ENCODE measurements around the gene DNAH14.

The DNAH14 gene

DNA sequence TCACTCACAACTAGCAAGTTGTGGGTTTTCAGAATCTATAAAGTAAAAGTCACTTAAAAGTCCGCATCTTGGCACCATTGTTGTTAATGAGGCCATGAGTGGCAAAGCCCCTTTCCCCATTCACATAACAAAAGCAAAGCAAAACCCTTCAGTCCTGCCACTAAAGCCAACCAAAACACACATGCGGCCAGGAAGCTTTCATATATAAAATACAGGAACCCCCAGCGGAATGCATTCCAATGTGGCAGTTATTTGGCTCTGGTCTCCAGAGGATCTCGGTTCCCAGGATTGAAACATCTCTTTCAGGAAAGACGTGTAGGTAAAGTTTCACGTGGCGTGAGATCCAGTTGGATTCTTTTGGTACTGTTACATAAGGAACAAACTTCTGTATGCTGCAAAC is 500.8 kb downstream of the DNAH14 start:
- no peak for DNase-seq (ENCODE audit: low spot score)
- Histone ChIP-seq H3K18ac (ENCODE audit: low read length) (no peak overlapping the region), H2BK15ac (ENCODE audit: low read length) (no peak overlapping the region), H3K9ac (ENCODE audit: low read depth, low read length, poor library complexity) (no peak overlapping the region), H3K4me1 (ENCODE audit: control insufficient read depth in 2 of 2, insufficient read depth in 1 of 2, low read depth in 1 of 2, low read length in 2 of 2) (peaks cover 5 to 9% of the 10 kb centered on the region in 2 donors), H3K23ac (ENCODE audit: low read depth, low read length, poor library complexity) (no peak overlapping the region), H2AFZ (ENCODE audit: low read length) (no peak overlapping the region), H4K91ac (ENCODE audit: low read depth, low read length, poor library complexity) (no peak overlapping the region), H3K27ac (replicated peaks; ENCODE audit: low read length) (no peak overlapping the region), H3K9me3 (replicated peaks in 1 of 2; ENCODE audit: control insufficient read depth in 2 of 2, insufficient read depth in 1 of 2, low read depth in 1 of 2, low read length in 2 of 2) (peaks cover 4 to 5% of the 10 kb centered on the region in 2 donors), H2BK120ac (ENCODE audit: low read depth, low read length) (no peak overlapping the region), H3K36me3 (replicated peaks in 1 of 2; ENCODE audit: control insufficient read depth in 2 of 2, insufficient read depth in 2 of 2, low read length in 2 of 2) (no peaks in the 10 kb centered on the region), H3K4me3 (ENCODE audit: low read length in 2 of 2) (no peak overlapping the region), H3K4ac (ENCODE audit: low read length) (no peak overlapping the region), H2AK5ac (ENCODE audit: low read depth, low read length) (no peak overlapping the region), H2BK5ac (ENCODE audit: low read length) (no peak overlapping the region), H3K27me3 (ENCODE audit: control insufficient read depth in 3 of 3, insufficient read depth in 3 of 3, low read depth in 1 of 3, low read length in 3 of 3) (no peaks in the 10 kb centered on the region), H3K14ac (ENCODE audit: low read length) (no peak overlapping the region), H2BK12ac (ENCODE audit: low read length) (no peak overlapping the region), H3K79me1 (ENCODE audit: low read depth, low read length) (peaks cover 1% of the 10 kb centered on the region), H3K4me2 (ENCODE audit: insufficient read depth, low read length, poor library complexity, severe bottlenecking) (no peak overlapping the region), H4K8ac (ENCODE audit: low read depth, low read length) (no peak overlapping the region)
- no CpG with 5 or more reads among the region's 7 CpGs for whole genome bisulfite sequencing, 2 donors (ENCODE audit: extremely low coverage in 2 of 2, insufficient read length in 2 of 2, insufficient replicate concordance in 1 of 2)

- Histone ChIP-seq H2BK15ac (ENCODE audit: low read length) (no peak overlapping the region), H4K8ac (ENCODE audit: low read depth, low read length) (no peak overlapping the region), H4K91ac (ENCODE audit: low read depth, low read length, poor library complexity) (no peak overlapping the region), H3K27ac (replicated peaks; ENCODE audit: low read length) (no peak overlapping the region), H3K18ac (ENCODE audit: low read length) (peak overlapping the region; percentile 54), H3K14ac (ENCODE audit: low read length) (no peak overlapping the region), H3K36me3 (replicated peaks in 1 of 2; ENCODE audit: control insufficient read depth in 2 of 2, insufficient read depth in 2 of 2, low read length in 2 of 2) (no peaks in the 10 kb centered on the region), H2AFZ (ENCODE audit: low read length) (no peak overlapping the region), H2AK5ac (ENCODE audit: low read depth, low read length) (peak overlapping the region; percentile 68), H3K4me1 (ENCODE audit: control insufficient read depth in 2 of 2, insufficient read depth in 1 of 2, low read depth in 1 of 2, low read length in 2 of 2) (peaks cover 0 to under 1% of the 10 kb centered on the region in 2 donors), H2BK12ac (ENCODE audit: low read length) (peak overlapping the region; percentile 43), H3K4ac (ENCODE audit: low read length) (no peak overlapping the region), H2BK120ac (ENCODE audit: low read depth, low read length) (no peak overlapping the region), H3K79me1 (ENCODE audit: low read depth, low read length) (peaks cover 1% of the 10 kb centered on the region), H3K9me3 (replicated peaks in 1 of 2; ENCODE audit: control insufficient read depth in 2 of 2, insufficient read depth in 1 of 2, low read depth in 1 of 2, low read length in 2 of 2) (peaks cover 4 to 5% of the 10 kb centered on the region in 2 donors), H3K4me3 (ENCODE audit: low read length in 2 of 2) (no peak overlapping the region), H3K23ac (ENCODE audit: low read depth, low read length, poor library complexity) (peak overlapping the region; percentile 39), H2BK5ac (ENCODE audit: low read length) (no peak overlapping the region), H3K4me2 (ENCODE audit: insufficient read depth, low read length, poor library complexity, severe bottlenecking) (no peak overlapping the region), H3K27me3 (ENCODE audit: control insufficient read depth in 3 of 3, insufficient read depth in 3 of 3, low read depth in 1 of 3, low read length in 3 of 3) (no peaks in the 10 kb centered on the region), H3K9ac (ENCODE audit: low read depth, low read length, poor library complexity) (peak overlapping the region; percentile 66)
- no CpG with 5 or more reads among the region's 36 CpGs for WGBS, 2 donors (ENCODE audit: extremely low coverage in 2 of 2, insufficient read length in 2 of 2, insufficient replicate concordance in 1 of 2)
- no peak for DNase-seq (ENCODE audit: low spot score)
Measured at GRCh38 chr1:225431081-225431863, 501.8 kb downstream of the DNAH14 start.

- H3K23ac ChIP-seq (ENCODE audit: low read depth, low read length, poor library complexity): no peak overlapping the region
- H3K14ac ChIP-seq (ENCODE audit: low read length): no peak overlapping the region
- no peak overlapping the region for H2BK5ac ChIP-seq (ENCODE audit: low read length)
- H2BK120ac ChIP-seq (ENCODE audit: low read depth, low read length): no peak overlapping the region
- no peak overlapping the region for H2BK12ac ChIP-seq (ENCODE audit: low read length)
- no peak overlapping the region for H2AK5ac ChIP-seq (ENCODE audit: low read depth, low read length)
- H3K79me1 ChIP-seq (ENCODE audit: low read depth, low read length): peaks cover 1% of the 10 kb centered on the region
- H3K4ac ChIP-seq (ENCODE audit: low read length): no peak overlapping the region
- no peaks in the 10 kb centered on the region for H3K27me3 ChIP-seq (ENCODE audit: control insufficient read depth in 3 of 3, insufficient read depth in 3 of 3, low read depth in 1 of 3, low read length in 3 of 3)
- H4K91ac ChIP-seq (ENCODE audit: low read depth, low read length, poor library complexity): no peak overlapping the region
- H3K4me1 ChIP-seq (ENCODE audit: control insufficient read depth in 2 of 2, insufficient read depth in 1 of 2, low read depth in 1 of 2, low read length in 2 of 2): no peaks in the 10 kb centered on the region
- no peak overlapping the region for H3K4me2 ChIP-seq (ENCODE audit: insufficient read depth, low read length, poor library complexity, severe bottlenecking)
- H2AFZ ChIP-seq (ENCODE audit: low read length): no peak overlapping the region
- no peak for DNase-seq (ENCODE audit: low spot score)
- peaks cover 4 to 5% of the 10 kb centered on the region in 2 donors for H3K9me3 ChIP-seq (replicated peaks in 1 of 2; ENCODE audit: control insufficient read depth in 2 of 2, insufficient read depth in 1 of 2, low read depth in 1 of 2, low read length in 2 of 2)
- H3K36me3 ChIP-seq (replicated peaks in 1 of 2; ENCODE audit: control insufficient read depth in 2 of 2, insufficient read depth in 2 of 2, low read length in 2 of 2): no peaks in the 10 kb centered on the region
- H3K4me3 ChIP-seq (ENCODE audit: low read length in 2 of 2): no peak overlapping the region
- WGBS, 2 donors (ENCODE audit: extremely low coverage in 2 of 2, insufficient read length in 2 of 2, insufficient replicate concordance in 1 of 2): 100% methylated on average over 1 of the region's 5 CpGs
- H3K9ac ChIP-seq (ENCODE audit: low read depth, low read length, poor library complexity): no peak overlapping the region
- H2BK15ac ChIP-seq (ENCODE audit: low read length): no peak overlapping the region
- H3K18ac ChIP-seq (ENCODE audit: low read length): no peak overlapping the region
- no peak overlapping the region for H4K8ac ChIP-seq (ENCODE audit: low read depth, low read length)
- no peak overlapping the region for H3K27ac ChIP-seq (replicated peaks; ENCODE audit: low read length)
Measured at GRCh38 chr1:225434046-225434445, 504.6 kb downstream of the DNAH14 start.

DNA sequence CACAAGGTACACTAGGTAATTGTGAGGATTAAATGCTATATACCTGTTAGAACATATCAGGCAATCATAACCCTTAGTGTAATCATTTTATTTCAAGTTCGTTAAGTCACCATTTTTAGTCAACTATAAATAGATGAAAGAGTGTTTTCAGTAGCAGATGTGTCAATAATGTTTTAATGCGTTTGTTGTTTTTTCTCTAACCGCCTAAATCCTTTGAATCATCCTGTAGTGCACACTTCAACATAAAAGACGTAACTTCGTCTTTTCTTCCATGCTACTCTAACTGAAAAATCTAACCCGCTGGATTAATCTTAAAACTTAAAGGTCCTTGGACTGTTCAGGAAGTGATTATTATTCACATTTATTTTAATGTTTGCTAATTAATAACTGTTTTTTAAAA is 505.6 kb downstream of the DNAH14 start:
- Histone ChIP-seq H4K8ac (ENCODE audit: low read depth, low read length) (no peak overlapping the region), H3K27me3 (ENCODE audit: control insufficient read depth in 3 of 3, insufficient read depth in 3 of 3, low read depth in 1 of 3, low read length in 3 of 3) (no peaks in the 10 kb centered on the region), H3K4me3 (ENCODE audit: low read length in 2 of 2) (no peak overlapping the region), H3K4me1 (ENCODE audit: control insufficient read depth in 2 of 2, insufficient read depth in 1 of 2, low read depth in 1 of 2, low read length in 2 of 2) (no peaks in the 10 kb centered on the region), H4K91ac (ENCODE audit: low read depth, low read length, poor library complexity) (no peak overlapping the region), H3K4ac (ENCODE audit: low read length) (no peak overlapping the region), H2BK12ac (ENCODE audit: low read length) (no peak overlapping the region), H2BK15ac (ENCODE audit: low read length) (no peak overlapping the region), H3K9ac (ENCODE audit: low read depth, low read length, poor library complexity) (no peak overlapping the region), H2BK120ac (ENCODE audit: low read depth, low read length) (no peak overlapping the region), H3K23ac (ENCODE audit: low read depth, low read length, poor library complexity) (no peak overlapping the region), H3K4me2 (ENCODE audit: insufficient read depth, low read length, poor library complexity, severe bottlenecking) (no peak overlapping the region), H3K18ac (ENCODE audit: low read length) (no peak overlapping the region), H2BK5ac (ENCODE audit: low read length) (no peak overlapping the region), H2AK5ac (ENCODE audit: low read depth, low read length) (no peak overlapping the region), H3K27ac (replicated peaks; ENCODE audit: low read length) (no peak overlapping the region), H3K9me3 (replicated peaks in 1 of 2; ENCODE audit: control insufficient read depth in 2 of 2, insufficient read depth in 1 of 2, low read depth in 1 of 2, low read length in 2 of 2) (peaks cover 4 to 5% of the 10 kb centered on the region in 2 donors), H3K79me1 (ENCODE audit: low read depth, low read length) (peaks cover 1% of the 10 kb centered on the region), H3K36me3 (replicated peaks in 1 of 2; ENCODE audit: control insufficient read depth in 2 of 2, insufficient read depth in 2 of 2, low read length in 2 of 2) (no peaks in the 10 kb centered on the region), H2AFZ (ENCODE audit: low read length) (no peak overlapping the region), H3K14ac (ENCODE audit: low read length) (no peak overlapping the region)
- no peak for DNase-seq (ENCODE audit: low spot score)
- WGBS, 2 donors (ENCODE audit: extremely low coverage in 2 of 2, insufficient read length in 2 of 2, insufficient replicate concordance in 1 of 2): no CpG with 5 or more reads among the region's 6 CpGs

Data from neuronal stem cell (in vitro differentiated cells).